B cell (primary cell): ENCODE data around the gene GRID2.

Source experiments
- EZH2 ChIP-seq: IDR thresholded peaks from 2 replicates; pipeline ENCODE4 v1.6.1; 2012; ENCODE audit warnings: borderline replicate concordance, low read depth, mild to moderate bottlenecking, moderate library complexity, low read length; ENCODE audit not compliant: insufficient read depth, poor library complexity, severe bottlenecking
- TF ChIP-seq, protein P1 (sequence below): fragments of 200-600 bp; IDR thresholded peaks from one replicate; pipeline ENCODE4 v1.8.0; 2022; ENCODE audit warnings: antibody characterized with exemption, mild to moderate bottlenecking

DNA sequence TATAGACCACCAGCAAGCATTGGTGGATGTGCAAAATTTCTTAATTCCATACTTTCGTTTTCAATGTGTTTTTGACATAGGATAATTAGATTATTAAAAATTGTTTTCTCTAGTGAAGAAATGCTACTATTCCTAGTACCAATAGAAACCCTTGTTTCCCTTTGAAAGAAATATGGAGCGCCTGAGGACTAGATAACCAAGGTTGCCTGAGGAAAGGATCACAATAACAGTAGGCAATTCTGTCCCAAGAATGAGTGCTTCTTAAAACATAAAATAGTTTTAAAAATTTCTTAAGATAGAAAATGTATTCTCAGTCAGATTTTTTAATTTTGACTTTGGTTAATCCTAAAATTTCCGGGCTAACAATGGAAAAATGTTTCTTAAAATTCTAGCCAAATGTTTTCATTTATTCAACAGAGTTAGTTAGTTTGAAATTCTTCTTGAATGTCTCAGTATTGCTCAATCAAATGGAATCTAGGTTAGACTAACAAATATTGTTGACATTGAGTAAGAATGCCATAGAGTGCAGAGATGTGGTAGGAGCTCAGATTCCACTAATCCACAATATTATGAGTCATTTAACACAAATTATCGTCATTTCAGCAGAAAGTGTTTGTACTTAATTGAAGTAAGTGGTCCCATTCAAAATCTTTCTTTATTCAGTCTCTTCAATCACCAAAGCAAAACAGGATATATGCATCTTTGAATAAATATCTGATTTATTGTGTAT, 666.0 kb downstream of the GRID2 start:
- no peak for TF ChIP-seq EZH2
- TF ChIP-seq, protein P1, sequence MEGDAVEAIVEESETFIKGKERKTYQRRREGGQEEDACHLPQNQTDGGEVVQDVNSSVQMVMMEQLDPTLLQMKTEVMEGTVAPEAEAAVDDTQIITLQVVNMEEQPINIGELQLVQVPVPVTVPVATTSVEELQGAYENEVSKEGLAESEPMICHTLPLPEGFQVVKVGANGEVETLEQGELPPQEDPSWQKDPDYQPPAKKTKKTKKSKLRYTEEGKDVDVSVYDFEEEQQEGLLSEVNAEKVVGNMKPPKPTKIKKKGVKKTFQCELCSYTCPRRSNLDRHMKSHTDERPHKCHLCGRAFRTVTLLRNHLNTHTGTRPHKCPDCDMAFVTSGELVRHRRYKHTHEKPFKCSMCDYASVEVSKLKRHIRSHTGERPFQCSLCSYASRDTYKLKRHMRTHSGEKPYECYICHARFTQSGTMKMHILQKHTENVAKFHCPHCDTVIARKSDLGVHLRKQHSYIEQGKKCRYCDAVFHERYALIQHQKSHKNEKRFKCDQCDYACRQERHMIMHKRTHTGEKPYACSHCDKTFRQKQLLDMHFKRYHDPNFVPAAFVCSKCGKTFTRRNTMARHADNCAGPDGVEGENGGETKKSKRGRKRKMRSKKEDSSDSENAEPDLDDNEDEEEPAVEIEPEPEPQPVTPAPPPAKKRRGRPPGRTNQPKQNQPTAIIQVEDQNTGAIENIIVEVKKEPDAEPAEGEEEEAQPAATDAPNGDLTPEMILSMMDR: no peak
